Spinal cord (tissue), 10 donors: ENCODE measurements around the gene FAM72B. TPM values are rescaled to one million over a fixed set of nuclear protein-coding genes. Genes with fewer than 3 reads are reported as not detected.
"Not testable (repeated sequence)": the region's sequence is repeated elsewhere in the genome, so short reads cannot be mapped to it uniquely, and the experiment has no call there.

Experiments used
- DNase-seq, 6 donors: peaks; one replicate each; pipeline versions ENCODE4 v3.0.0 to v3.0.0-alpha.2; 2013 to 2015; ENCODE audit warnings: low spot score in 6 of 6, low read depth in 4 of 6
- H3K27ac ChIP-seq: one replicate; pipeline ENCODE4 v1.5.1; 2013; ENCODE audit warnings: low read depth, low read length, control low read depth
- H3K27me3 ChIP-seq: one replicate; pipeline ENCODE4 v1.6.1; 2013; ENCODE audit warnings: low read length; ENCODE audit not compliant: control insufficient read depth, insufficient read depth
- H3K36me3 ChIP-seq: one replicate; pipeline ENCODE4 v1.6.1; 2013; ENCODE audit warnings: low read length; ENCODE audit not compliant: control insufficient read depth, insufficient read depth
- H3K4me1 ChIP-seq: one replicate; pipeline ENCODE4 v1.6.1; 2013; ENCODE audit warnings: low read length; ENCODE audit not compliant: control insufficient read depth, insufficient read depth
- H3K4me3 ChIP-seq: one replicate; pipeline ENCODE4 v1.5.1; 2013; ENCODE audit warnings: low read depth, low read length, control low read depth
- H3K9me3 ChIP-seq: one replicate; pipeline ENCODE4 v1.6.1; 2013; ENCODE audit warnings: low read length; ENCODE audit not compliant: control insufficient read depth, insufficient read depth
- WGBS: methylation state at CpG from one replicate; pipeline ENCODE4 v1.1.5; 2013; ENCODE audit warnings: missing lambda C conversion rate; ENCODE audit not compliant: insufficient coverage; 5-methylcytosine and 5-hydroxymethylcytosine counted together
- polyA plus RNA-seq, 2 donors: library from polyadenylated mRNA; unstranded; fragments of 120-200 nt; gene quantifications; one replicate each; pipeline ENCODE4 v1.2.1, GENCODE V29; 2013; ENCODE audit not compliant: insufficient read length in 2 of 2
- total RNA-seq, 2 donors: library from RNA; depleted of rRNA in 1 of 2; stranded (reverse); fragments of 120-200 nt in 1 of 2; fragments of >200 nt in 1 of 2; gene quantifications; one replicate each; pipeline versions ENCODE4 v1.2.3 to v1.2.4, GENCODE V29; 2013 to 2014
- donor health status: healthy.

The FAM72B gene
- total and polyA plus RNA-seq, 4 donors = 2.5 to 5.4 (median 4.0) TPM

DNA sequence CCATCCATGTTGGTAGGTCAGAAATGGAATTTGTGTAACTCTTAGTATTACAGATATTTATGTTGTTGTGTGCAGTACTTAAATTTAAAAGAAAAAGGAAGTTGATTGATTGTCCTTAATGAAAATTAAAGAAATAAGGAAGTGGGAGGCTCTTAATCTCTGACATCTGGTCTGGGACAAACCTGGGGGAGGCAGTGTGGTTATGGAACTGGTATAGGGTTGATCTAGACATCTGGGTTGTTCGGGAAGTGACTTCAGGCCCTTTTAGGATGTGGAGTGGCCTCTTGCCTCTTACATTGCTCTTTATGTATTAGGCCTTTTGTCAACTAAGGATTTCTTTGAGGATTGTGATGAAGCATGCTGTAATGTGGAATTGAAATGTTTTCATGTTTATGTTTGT, 16.1 kb upstream of the FAM72B start:
- not testable (repeated sequence) for H3K9me3 ChIP-seq, H3K4me3 ChIP-seq, H3K36me3 ChIP-seq, DNase-seq, H3K27ac ChIP-seq, H3K4me1 ChIP-seq, H3K27me3 ChIP-seq
- WGBS = no CpG with 5 or more reads among the region's 1 CpG

- not testable (repeated sequence) for H3K4me3 ChIP-seq, H3K36me3 ChIP-seq, H3K27me3 ChIP-seq, H3K4me1 ChIP-seq, H3K27ac ChIP-seq, DNase-seq, H3K9me3 ChIP-seq
- no CpG with 5 or more reads among the region's 3 CpGs for WGBS
Measured at GRCh38 chr1:121199763-121200162, 15.6 kb upstream of the FAM72B start.

- no CpG with 5 or more reads among the region's 7 CpGs for WGBS
- not testable (repeated sequence) for H3K9me3 ChIP-seq, DNase-seq
Measured at GRCh38 chr1:121197095-121197882, 13.1 kb upstream of the FAM72B start.

GRCh38 chr1:121192512-121192911, 8.4 kb upstream of the FAM72B start:
- not testable (repeated sequence) for H3K4me1 ChIP-seq, H3K27ac ChIP-seq, H3K9me3 ChIP-seq, DNase-seq, H3K27me3 ChIP-seq, H3K36me3 ChIP-seq, H3K4me3 ChIP-seq
- no CpG with 5 or more reads among the region's 2 CpGs for WGBS

More at GRCh38 chr1:121197095-121197882, 13.1 kb upstream of the FAM72B start:
- not testable (repeated sequence) for H3K27me3 ChIP-seq, H3K4me3 ChIP-seq, H3K4me1 ChIP-seq, H3K36me3 ChIP-seq, H3K27ac ChIP-seq

DNA sequence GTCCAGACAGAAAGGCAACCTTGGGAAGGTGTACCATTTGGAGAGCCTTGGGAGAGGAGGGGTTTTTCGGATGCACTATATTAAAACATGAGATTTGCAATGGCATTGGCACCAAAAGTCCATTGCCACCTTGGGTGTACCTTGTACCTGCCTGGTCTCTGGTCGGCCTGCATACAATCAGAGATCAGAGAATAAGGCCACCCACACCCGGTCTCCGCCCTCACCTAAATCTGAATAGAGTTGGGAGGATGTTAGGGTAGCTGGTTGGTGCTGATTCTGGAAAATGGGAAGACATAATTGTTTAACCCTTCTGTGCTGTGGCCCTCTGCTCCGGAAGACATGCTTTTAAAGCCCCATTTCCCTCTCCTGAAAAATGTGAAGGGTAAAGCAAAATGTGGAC, 3.8 kb upstream of the FAM72B start:
- no CpG with 5 or more reads among the region's 5 CpGs for WGBS

DNA sequence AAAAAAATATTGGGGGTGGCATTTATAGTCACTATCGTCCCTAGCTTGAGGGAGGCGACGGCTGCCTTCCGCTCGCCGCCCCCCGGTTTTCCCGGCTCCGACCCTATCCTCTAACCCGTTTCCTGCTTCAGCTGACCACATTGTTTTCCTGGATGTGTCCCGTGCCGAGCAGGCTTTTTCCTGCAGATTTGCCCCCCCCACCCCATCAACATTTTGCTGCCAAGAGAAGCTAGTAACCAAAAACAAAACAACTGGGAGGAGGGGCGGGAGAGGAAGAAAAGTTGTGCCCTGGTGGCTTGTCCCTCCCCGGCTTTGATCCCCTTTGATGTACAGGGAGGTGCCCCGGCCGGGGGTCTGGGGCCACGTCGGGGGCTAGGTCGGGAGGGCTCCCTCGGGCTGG, 2.1 kb upstream of the FAM72B start:
- not testable (repeated sequence) for DNase-seq, H3K27me3 ChIP-seq, H3K36me3 ChIP-seq, H3K4me3 ChIP-seq, H3K9me3 ChIP-seq, H3K4me1 ChIP-seq, H3K27ac ChIP-seq
- no CpG with 5 or more reads among the region's 20 CpGs for WGBS

More for the DNA sequence above, 3.8 kb upstream of the FAM72B start:
- peak overlapping the region; percentile 16 for H3K4me3 ChIP-seq
- not testable (repeated sequence) for H3K27me3 ChIP-seq, H3K36me3 ChIP-seq, H3K9me3 ChIP-seq, H3K4me1 ChIP-seq, H3K27ac ChIP-seq
- peak in 1 of 6 donors; percentile 20 for DNase-seq

- H3K27ac ChIP-seq = peak overlapping the region; percentile 61
- WGBS = no CpG with 5 or more reads among the region's 48 CpGs
- H3K4me1 ChIP-seq = not testable (repeated sequence)
Measured at GRCh38 chr1:121185140-121185708, 1.1 kb upstream of the FAM72B start.

GRCh38 chr1:121183867-121184266, 273 bp downstream of the FAM72B start:
- not testable (repeated sequence) for H3K4me1 ChIP-seq, DNase-seq, H3K36me3 ChIP-seq, H3K27ac ChIP-seq, H3K4me3 ChIP-seq, H3K9me3 ChIP-seq, H3K27me3 ChIP-seq
- WGBS = no CpG with 5 or more reads among the region's 31 CpGs

More at GRCh38 chr1:121185140-121185708, 1.1 kb upstream of the FAM72B start:
- not testable (repeated sequence) for DNase-seq, H3K36me3 ChIP-seq, H3K27me3 ChIP-seq, H3K9me3 ChIP-seq
- peak overlapping the region; percentile 27 for H3K4me3 ChIP-seq

GRCh38 chr1:121178197-121178596, 5.9 kb downstream of the FAM72B start:
- H3K27me3 ChIP-seq, H3K9me3 ChIP-seq, H3K4me1 ChIP-seq, DNase-seq, H3K4me3 ChIP-seq, H3K36me3 ChIP-seq, H3K27ac ChIP-seq: not testable (repeated sequence)

DNA sequence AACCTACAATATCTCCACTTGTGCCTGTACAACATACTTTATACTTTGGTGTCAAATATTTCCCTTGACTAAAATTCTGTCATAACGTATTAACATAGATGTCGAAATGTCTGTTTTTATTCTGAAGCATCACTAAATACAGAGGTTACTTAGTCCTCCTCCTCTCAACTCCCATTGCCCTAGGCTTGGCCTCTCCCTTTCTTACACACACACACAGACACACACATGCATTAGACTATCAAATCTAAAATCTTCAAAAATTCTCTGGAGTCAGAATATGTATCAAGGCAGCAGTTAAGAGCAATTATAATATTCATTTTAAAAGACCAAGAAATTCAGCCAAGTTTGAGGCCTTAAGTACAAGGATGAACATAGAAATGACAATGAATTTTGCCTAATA, 7.5 kb downstream of the FAM72B start:
- not testable (repeated sequence) for H3K27ac ChIP-seq, H3K27me3 ChIP-seq, H3K36me3 ChIP-seq, H3K4me1 ChIP-seq, H3K9me3 ChIP-seq, H3K4me3 ChIP-seq, DNase-seq
- WGBS = no CpG with 5 or more reads among the region's 2 CpGs
